HepG2 (cell line): Measurements from ENCODE around the gene RIC3. TPM values are rescaled to one million over a fixed set of nuclear protein-coding genes. Genes with fewer than 3 reads are reported as not detected.

Experiments
- SATB2 ChIP-seq: sonication (generic); formaldehyde crosslinking; IDR thresholded peaks from 2 replicates; pipeline ENCODE4 v1.5.0; 2020; ENCODE audit warnings: missing genetic modification reagents
- THAP9 ChIP-seq: sonication (generic); formaldehyde crosslinking; IDR thresholded peaks from 2 replicates; pipeline ENCODE4; 2020; ENCODE audit warnings: missing genetic modification reagents, mild to moderate bottlenecking, borderline replicate concordance
- ZBTB40 ChIP-seq, 2 experiments: fragments of 450-650 bp in 1 of 2; sonication (generic) in 1 of 2; formaldehyde crosslinking in 1 of 2; IDR thresholded peaks; 2 replicates each; pipeline versions ENCODE4 v1.6.1 to v1.8.0; 2016 to 2022; ENCODE audit warnings: antibody characterized with exemption in 1 of 2, mild to moderate bottlenecking in 1 of 2, missing genetic modification reagents in 1 of 2
- polyA plus RNA-seq, 8 experiments: library from polyadenylated mRNA; depleted of rRNA in 3 of 8; stranded (reverse) in 7 of 8; unstranded in 1 of 8; fragments of >200 nt; fragmentation: Illumina TruSeq in 4 of 8; extraction: Trizol in 4 of 8; gene quantifications; 2 replicates each; pipeline versions ENCODE4 v1.2.1 to v1.2.3, GENCODE V29; 2011 to 2016; ENCODE audit warnings: low read depth in 4 of 8, missing spikeins in 1 of 8, mixed read lengths in 1 of 8; ENCODE audit not compliant: insufficient read depth in 1 of 8
- total RNA-seq, 5 experiments: library from RNA; depleted of rRNA; stranded (reverse); fragments of >200 nt; fragmentation: Illumina TruSeq; extraction: Trizol; gene quantifications; 2 replicates each; pipeline ENCODE4 v1.2.3, GENCODE V29; 2016; ENCODE audit warnings: low read depth in 1 of 5

RIC3 gene
- total and polyA plus RNA-seq, 2 of the 13 experiments (the other 11 are each of a cell fraction or from before 2014, with no cell fraction given): not detected

- TF ChIP-seq ZBTB40 (IDR thresholded peaks at IDR 0.05) (no peak), ZBTB40 (CRISPR knock-in tag; IDR thresholded peaks at IDR 0.05) (no peak), THAP9 (CRISPR knock-in tag) (no peak), SATB2 (CRISPR knock-in tag) (no peak)
- TF ChIP-seq, all 625 proteins: peak for 0
Observed at GRCh38 chr11:8100158-8100557, 68.7 kb downstream of the RIC3 start (continued).
